Ovary (tissue), 9 donors: Measurements from ENCODE around the gene SLC9A3. TPM values are rescaled to one million over a fixed set of nuclear protein-coding genes. Genes with fewer than 3 reads are reported as not detected.

Experiments used
- DNase-seq, 5 donors: peaks; one replicate each; pipeline ENCODE4 v3.0.0-alpha.2; 2019 to 2020
- H3K27ac ChIP-seq, 2 donors: fragments of 200-600 bp; one replicate each; pipeline versions ENCODE4 v1.5.1 to v1.8.0; 2019 to 2022
- H3K27me3 ChIP-seq: fragments of 200-600 bp; one replicate; pipeline ENCODE4 v1.8.0; 2022
- H3K36me3 ChIP-seq: fragments of 200-600 bp; sonication (generic); one replicate; pipeline ENCODE4 v1.5.1; 2019
- H3K4me1 ChIP-seq: one replicate; pipeline ENCODE4 v1.8.1; 2013; ENCODE audit warnings: mild to moderate bottlenecking, moderate library complexity; ENCODE audit not compliant: insufficient read depth
- H3K4me3 ChIP-seq: fragments of 200-600 bp; sonication (generic); one replicate; pipeline ENCODE4 v1.5.1; 2017
- H3K9me3 ChIP-seq, 2 donors: fragments of 200-600 bp in 1 of 2; sonication (generic) in 1 of 2; one replicate each; pipeline versions ENCODE4 v1.5.1 to v1.8.1; 2013 to 2019; ENCODE audit warnings: mild to moderate bottlenecking in 1 of 2, moderate library complexity in 1 of 2
- CTCF ChIP-seq, 3 donors: fragments of 450-650 bp in 2 of 3; fragments of 200-600 bp in 1 of 3; IDR thresholded peaks; one replicate each; pipeline versions ENCODE4 v1.5.1 to v1.8.0; 2016 to 2022; ENCODE audit warnings: antibody characterized with exemption in 3 of 3, mild to moderate bottlenecking in 1 of 3
- EP300 ChIP-seq: sonication (generic); formaldehyde crosslinking; IDR thresholded peaks from one replicate; pipeline ENCODE4 v1.6.1; 2017; ENCODE audit warnings: antibody characterized with exemption
- POLR2A ChIP-seq: fragments of 450-650 bp; IDR thresholded peaks from one replicate; pipeline ENCODE4 v1.6.1; 2017; ENCODE audit warnings: antibody characterized with exemption, mild to moderate bottlenecking, moderate library complexity
- WGBS, 3 donors: extraction: QIAGEN DNeasy Blood & Tissue Kit in 1 of 3; methylation state at CpG; one replicate each; pipeline versions ENCODE4 v1.1.5 to v1.1.7; 2013 to 2017; 5-methylcytosine and 5-hydroxymethylcytosine counted together
- intact Hi-C, 4 donors: fragments of 100-400 bp; cut with DNase I; formaldehyde crosslinking; loops; one replicate each; pipeline versions ENCODE4 v1.11.0 to v1.15.1; 2022 to 2023
- polyA plus RNA-seq, 2 donors: library from polyadenylated mRNA; stranded (reverse); fragments of 200-250 nt in 1 of 2; fragments of 350-450 nt in 1 of 2; fragmentation: Illumina TruSeq in 1 of 2; extraction: RNeasy Lipid Tissue Mini Kit (QIAGEN cat#74804) in 1 of 2; gene quantifications; one replicate each; pipeline ENCODE4 v1.2.3, GENCODE V29; 2013 to 2014
- total RNA-seq, 7 donors: library from RNA; depleted of rRNA in 2 of 7; stranded (reverse); fragments of >200 nt in 2 of 7; fragmentation: NEBNext Ultra II Directional in 3 of 7; extraction: Animal tissue kit (Norgen Biotek cat#: 25700) in 3 of 7; gene quantifications; one replicate each; pipeline versions ENCODE4 v1.1.0 to v1.2.4, GENCODE V29; 2016 to 2023
- donor health status: DM: no; HTN: no; CAD: no; lungs with moderate emphysema.
- donor health status: DM: no; HTN: no; CAD: no.
- donor health status: Bipolar disorder and iron deficiency.
- donor health status: DM: yes; HTN: yes; CAD: no.
- donor health status: DM: no; HTN: no; CAD: no.
- donor health status: DM: yes; HTN: yes; CAD: no.

Gene SLC9A3
- total and polyA plus RNA-seq, 9 donors: 1.2 to 3.6 (median 1.9) TPM

- H3K9me3 ChIP-seq: peaks cover 0 to 2% of the 10 kb centered on the region in 2 donors
- H3K4me1 ChIP-seq: no peaks in the 10 kb centered on the region
- no peaks in the 10 kb centered on the region for H3K27me3 ChIP-seq
- intact Hi-C loops: no loop called here
- no peak for DNase-seq
- no peaks in the 10 kb centered on the region for H3K36me3 ChIP-seq
- no peak for TF ChIP-seq POLR2A
- TF ChIP-seq EP300: no peak
- no peak for TF ChIP-seq CTCF (IDR thresholded peaks at IDR 0.05)
- H3K4me3 ChIP-seq: no peak overlapping the region
- 85 to 91% (median 88%) methylated on average over 32 of the region's 32 CpGs for WGBS, 3 donors
- H3K27ac ChIP-seq: no peak overlapping the region
Observed at GRCh38 chr5:499233-500209, 24.7 kb downstream of the SLC9A3 start.

GRCh38 chr5:497871-498509 lies 26.3 kb downstream of the SLC9A3 start:
- DNase-seq: no peak
- Histone ChIP-seq H3K4me1 (no peaks in the 10 kb centered on the region), H3K27me3 (no peaks in the 10 kb centered on the region), H3K4me3 (no peak overlapping the region), H3K9me3 (no peaks in the 10 kb centered on the region), H3K27ac (no peak overlapping the region), H3K36me3 (no peaks in the 10 kb centered on the region)
- TF ChIP-seq EP300 (no peak), POLR2A (no peak), CTCF (IDR thresholded peaks at IDR 0.05) (no peak)
- 72 to 82% (median 79%) methylated on average over 40 of the region's 40 CpGs for WGBS, 3 donors
- intact Hi-C loops: no loop called here

GRCh38 chr5:497090-497700 lies 27.1 kb downstream of the SLC9A3 start:
- DNase-seq: no peak
- no peaks in the 10 kb centered on the region for H3K27me3 ChIP-seq
- H3K9me3 ChIP-seq: no peaks in the 10 kb centered on the region
- no peak for TF ChIP-seq EP300
- no peak for TF ChIP-seq POLR2A
- no peak for TF ChIP-seq CTCF (IDR thresholded peaks at IDR 0.05)
- H3K4me3 ChIP-seq: no peak overlapping the region
- 67 to 77% (median 75%) methylated on average over 22 of the region's 22 CpGs for WGBS, 3 donors
- H3K27ac ChIP-seq: no peak overlapping the region
- H3K36me3 ChIP-seq: no peaks in the 10 kb centered on the region
- intact Hi-C loops: no loop called here
- no peaks in the 10 kb centered on the region for H3K4me1 ChIP-seq

- no peaks in the 10 kb centered on the region for H3K36me3 ChIP-seq
- DNase-seq: no peak
- H3K9me3 ChIP-seq: no peaks in the 10 kb centered on the region
- no peaks in the 10 kb centered on the region for H3K27me3 ChIP-seq
- 39 to 52% (median 44%) methylated on average over 19 of the region's 19 CpGs for WGBS, 3 donors
- H3K4me1 ChIP-seq: no peaks in the 10 kb centered on the region
- TF ChIP-seq EP300 (no peak), CTCF (IDR thresholded peaks at IDR 0.05) (no peak), POLR2A (no peak)
- intact Hi-C loops: no loop called here
- H3K27ac ChIP-seq: no peak overlapping the region
- no peak overlapping the region for H3K4me3 ChIP-seq
Observed at GRCh38 chr5:496028-496427, 28.2 kb downstream of the SLC9A3 start.
